ENCODE data around the gene RNF166.

The RNF166 gene

DNA sequence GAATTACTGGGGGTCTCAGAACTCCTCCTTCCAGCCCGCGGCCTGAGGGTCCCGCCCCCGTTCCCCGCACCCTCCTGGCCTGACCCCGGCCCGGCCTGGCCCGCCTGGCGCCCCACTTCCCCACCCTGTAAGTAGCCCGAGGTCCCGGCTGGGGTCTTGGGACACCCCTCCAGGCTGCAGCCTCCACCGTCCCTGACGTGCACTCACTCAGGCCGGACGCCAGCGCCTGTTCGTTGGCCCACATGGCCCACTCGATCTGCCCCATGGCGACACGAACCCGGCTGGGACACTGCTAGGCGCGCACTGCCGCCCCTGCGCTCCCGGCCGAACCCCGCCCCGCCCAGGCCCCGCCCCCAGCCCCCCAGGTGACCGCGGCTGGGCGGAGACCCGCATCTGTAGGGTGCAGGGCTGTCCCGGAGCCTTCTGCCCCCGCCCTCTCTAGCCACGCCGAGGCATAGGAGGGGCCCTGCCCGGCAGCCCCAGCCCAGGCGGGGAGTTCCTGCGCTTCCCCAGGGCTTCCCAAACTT, 55.4 kb downstream of the RNF166 start, which contains the start of gene CYBA:
Gene CYBA, minus strand, starts transcription at position 305 of the 527 bp plus-strand sequence. Its CDS starts 40 bp downstream, at position 265.
- no peak for FAIRE-seq

DNA sequence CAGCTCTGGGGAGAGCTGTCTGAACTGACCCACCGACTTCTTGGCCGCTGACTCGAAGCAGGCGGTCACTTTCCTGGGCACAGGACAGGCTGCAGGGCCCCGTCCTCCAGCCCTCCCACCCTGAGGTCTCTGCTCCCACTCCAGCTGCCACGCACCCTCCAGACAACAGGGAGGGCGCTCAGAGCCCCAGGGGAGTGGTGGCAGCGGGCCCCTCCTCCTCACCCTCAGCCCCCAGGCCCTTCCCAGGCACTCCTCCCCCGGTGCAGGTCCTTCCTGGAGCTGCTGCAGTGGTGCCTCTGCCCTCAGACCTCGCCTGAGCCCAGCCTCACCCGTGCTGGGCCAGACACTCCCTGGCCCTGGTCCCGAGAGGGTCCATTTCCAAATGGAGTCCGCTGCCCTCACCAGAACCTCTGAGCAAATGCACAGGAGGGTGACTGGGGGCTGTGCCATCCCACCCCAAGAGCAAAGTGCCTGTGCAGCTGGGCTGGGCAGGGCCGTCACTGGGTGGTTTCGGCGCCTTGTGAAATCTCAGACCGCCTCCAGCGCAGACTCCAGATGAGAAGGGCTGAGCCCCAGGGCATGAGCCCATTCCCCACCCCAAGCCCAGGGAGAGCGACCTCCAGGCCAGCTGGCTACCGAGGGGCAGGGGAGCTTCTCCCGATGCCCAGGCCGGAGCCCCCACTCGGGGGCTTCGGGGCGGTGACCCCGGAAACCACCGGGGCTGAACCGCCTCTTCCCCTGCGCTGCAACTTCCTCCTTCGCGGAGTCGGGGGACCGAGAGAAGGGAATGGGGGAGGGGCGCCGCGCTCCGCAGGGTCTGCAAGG, 56.1 kb downstream of the RNF166 start:
- no peak for FAIRE-seq

DNA sequence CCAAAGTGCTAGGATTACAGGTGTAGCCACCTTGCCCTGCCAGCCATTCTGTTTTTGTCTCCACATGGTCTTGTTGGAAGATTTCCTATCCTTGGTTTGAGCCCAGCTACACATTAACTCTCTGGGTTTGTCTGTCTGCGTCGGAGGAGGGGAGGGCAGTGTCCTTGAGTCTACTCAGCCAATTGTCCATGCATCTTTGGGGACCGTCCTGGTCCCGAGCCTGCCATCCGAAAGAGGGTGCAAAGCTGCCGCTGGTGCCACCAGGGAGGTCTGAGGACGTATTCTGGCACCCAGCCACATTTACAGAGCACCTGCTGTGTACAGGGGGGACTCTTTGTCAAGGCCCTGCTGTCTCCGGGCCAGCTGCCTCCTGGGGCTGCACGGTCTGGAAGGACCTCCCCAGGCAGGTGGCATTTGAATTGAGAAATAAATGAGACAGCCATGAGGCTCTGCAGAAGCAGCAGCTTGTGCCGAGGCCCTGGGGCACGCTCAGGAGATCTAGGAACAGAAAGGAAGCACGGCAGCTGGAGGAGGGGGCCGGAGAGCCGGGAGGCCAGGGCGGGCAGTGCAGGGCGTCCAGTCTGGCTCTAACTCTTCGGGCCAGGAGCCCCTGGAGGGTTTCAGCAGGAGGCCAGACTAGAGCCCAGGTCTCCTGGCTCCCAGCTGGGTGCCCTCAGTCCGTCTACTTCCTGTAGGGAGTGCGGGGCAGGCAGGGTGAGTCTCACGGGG, 56.8 kb downstream of the RNF166 start:
- FAIRE-seq: no peak

DNA sequence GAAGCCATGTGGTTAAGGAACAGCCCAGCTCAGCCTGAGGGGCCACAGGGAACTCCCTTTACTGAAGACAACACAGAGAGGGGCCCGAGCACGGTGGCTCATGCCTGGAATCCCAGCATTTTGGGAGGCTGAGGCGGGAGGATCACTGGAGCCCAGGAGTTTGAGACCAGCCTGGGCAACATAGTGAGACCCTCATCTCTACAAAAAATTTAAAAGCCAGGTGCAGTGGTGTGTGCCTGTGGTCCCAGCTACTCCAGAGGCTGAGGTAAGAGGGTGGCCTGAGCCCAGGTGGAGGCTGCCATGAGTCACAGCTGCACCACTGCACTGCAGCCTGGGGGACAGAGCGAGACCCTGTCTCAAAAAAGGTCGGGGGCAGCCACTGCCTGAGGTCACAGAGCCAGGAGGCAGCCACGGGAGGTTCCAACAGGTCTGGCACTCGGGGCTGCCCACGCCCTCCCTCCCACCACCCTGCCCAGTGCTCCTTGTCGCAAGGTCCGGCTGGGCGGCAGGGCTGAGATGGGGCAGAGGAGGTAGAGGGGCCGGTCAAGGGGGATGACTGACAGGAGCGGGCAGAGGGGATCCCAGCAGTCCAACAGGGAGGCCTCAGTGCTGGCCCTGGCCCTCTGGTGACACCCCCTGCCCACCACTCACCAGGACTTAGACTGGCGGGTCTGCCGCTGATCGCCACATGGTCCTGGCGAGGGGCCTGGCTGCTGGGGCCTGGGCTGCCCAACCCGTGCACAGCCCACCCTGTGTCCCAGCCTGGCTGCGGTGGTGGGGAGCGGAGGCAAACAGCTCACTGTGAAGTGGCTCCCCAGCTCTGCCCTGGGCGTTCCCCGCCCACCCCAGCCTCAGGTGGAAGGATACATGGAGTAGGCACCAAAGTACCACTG, 58.8 kb downstream of the RNF166 start:
- FAIRE-seq: no peak

All from islet of Langerhans (tissue), 1 donor.